Measurements from ENCODE around the gene ANP32A.
"Not testable (repeated sequence)": the region's sequence is repeated elsewhere in the genome, so short reads cannot be mapped to it uniquely, and the experiment has no call there.

ANP32A gene

GRCh38 chr15:68781766-68782588 lies 38.7 kb downstream of the ANP32A start:
- no peak for DNase-seq

- DNase-seq, result no peak
Observed at GRCh38 chr15:68781217-68781616, 39.5 kb downstream of the ANP32A start.

- no peak for DNase-seq
Observed at GRCh38 chr15:68778876-68779275, 41.8 kb downstream of the ANP32A start.

DNA sequence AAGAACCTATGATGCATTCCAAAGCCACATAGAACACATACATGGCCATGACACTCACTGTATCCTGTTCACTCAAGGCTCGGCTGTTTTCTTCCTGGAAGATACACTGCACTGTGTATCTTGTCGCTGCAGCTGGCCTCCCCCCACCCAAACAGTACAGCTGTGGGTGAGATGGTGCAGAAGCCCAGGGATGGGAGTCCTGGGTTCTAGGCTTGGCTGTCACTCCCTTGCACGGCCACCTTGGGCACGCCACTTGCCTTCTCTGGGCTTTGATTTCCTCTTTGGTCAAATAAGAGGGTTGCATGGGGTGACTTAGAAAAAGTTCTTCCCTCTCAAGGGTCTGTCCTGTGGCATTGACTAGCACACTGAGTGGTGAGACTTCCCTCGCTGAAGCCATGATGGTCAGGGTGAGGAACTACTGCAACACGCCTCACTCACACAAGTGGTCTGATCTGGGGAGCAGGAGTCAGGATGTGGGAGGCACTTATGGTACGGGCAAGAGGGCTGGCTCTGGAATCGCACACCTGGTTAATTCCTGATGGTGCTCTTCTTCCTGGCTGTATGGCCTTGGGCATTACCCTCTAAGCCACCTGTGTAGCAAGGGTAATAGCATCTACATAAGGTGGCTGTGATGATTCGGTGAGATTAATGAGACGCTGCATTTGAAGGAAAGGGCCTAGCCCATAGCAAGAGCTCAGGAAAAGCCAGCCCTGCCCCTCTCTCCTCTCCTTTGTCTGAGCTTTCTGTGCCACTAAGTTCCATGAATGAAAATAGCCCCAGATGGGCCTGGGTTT lies 44.0 kb downstream of the ANP32A start:
- DNase-seq, result no peak

GRCh38 chr15:68775671-68776476 lies 44.8 kb downstream of the ANP32A start:
- no peak for DNase-seq

- DNase-seq, result no peak
Observed at GRCh38 chr15:68775236-68775577, 45.5 kb downstream of the ANP32A start.

DNA sequence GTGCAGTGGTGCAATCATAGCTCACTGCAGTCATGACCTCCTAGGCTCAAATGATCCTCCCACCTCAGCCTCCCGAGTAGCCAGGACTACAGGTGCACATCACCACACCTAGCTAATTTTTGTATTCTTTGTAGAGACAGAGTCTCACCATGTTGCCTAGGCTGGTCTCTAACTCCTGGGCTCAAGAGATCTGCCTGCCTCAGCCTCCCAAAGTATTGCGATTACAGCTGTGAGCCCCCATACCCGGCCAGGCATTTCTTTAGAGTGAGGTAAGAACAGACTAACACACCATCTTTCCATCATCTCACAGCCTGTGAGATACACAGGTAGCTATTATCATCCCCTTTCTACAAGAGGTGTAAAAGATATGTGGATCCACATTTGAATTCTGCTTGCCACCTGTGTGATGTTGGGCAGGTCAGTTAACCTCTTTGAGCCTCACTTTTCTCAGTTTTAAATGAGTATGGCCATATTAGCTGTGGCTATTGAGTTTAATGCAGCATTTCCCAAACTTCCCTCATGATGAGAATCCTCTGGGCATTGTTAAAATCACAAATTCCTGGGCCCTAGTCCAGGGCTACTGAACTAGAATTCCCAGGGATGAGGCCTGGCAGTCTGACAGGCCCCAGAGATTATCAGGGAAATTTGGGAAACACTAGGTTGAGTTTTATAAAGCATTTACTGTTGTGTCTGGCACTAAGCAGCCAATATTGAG lies 46.0 kb downstream of the ANP32A start:
- DNase-seq, result no peak

- no peak for DNase-seq
Observed at GRCh38 chr15:68774120-68774519, 46.6 kb downstream of the ANP32A start.

GRCh38 chr15:68773036-68773435 lies 47.7 kb downstream of the ANP32A start:
- no peak for DNase-seq

DNA sequence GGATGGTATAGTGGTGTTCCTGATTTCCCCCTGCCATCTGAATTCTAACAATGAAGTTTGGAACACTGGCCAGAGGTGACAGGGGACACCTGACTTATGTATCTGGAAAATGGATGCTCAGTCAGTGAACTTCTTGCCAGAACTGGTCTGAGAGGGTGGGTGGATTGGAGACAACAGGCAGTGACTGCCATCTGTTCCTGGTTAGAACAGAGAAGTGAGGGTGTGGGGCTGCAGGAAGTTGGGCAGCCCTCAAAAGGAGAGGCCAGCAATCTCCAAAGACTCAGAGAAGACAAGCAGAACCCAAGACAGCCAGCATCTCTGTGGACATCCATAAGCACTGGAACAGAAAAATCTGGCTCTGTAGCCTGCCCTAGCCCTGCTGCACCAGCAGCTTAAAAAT lies 50.5 kb downstream of the ANP32A start:
- no peak for DNase-seq

DNA sequence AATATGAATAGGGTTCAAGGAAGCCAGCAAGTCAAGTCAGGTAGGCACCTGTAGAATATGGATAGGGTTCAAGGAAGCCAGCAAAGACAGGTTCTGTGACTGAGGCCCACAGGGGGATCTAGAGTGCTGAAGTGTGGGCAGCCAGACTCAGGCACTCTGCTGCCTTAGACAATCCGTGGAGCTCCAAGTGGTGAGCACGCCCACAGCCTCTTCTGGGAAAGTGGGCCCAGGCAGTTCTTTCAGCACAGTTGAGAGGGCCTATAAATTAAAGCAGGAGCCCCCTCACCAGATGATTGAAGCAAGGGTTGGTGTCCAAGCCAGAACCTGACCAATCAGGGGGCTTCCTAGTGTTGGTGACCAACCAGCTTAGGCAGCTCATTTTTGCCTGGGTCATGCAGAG lies 51.0 kb downstream of the ANP32A start:
- no peak for DNase-seq

DNA sequence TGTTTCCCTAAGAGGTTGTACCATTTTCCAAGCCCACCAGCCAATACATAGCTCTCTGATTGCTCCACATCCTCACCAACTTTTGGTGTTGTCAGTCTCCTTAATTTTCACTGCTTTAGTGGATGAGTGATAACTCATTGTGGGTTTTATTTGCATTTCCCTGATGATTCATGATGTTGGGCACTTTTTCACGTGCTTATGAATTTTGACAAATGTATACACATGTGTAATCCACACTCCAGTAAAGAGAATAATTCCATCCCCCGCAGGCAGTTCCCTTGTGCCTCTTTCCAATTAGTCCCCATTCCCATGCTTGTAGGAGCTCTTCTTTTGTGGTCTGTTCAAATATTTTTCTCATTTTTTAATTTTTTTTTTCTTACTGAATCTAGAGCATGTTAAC lies 52.4 kb downstream of the ANP32A start:
- DNase-seq, result no peak

- DNase-seq, result no peak
Observed at GRCh38 chr15:68767833-68768232, 52.9 kb downstream of the ANP32A start.

DNA sequence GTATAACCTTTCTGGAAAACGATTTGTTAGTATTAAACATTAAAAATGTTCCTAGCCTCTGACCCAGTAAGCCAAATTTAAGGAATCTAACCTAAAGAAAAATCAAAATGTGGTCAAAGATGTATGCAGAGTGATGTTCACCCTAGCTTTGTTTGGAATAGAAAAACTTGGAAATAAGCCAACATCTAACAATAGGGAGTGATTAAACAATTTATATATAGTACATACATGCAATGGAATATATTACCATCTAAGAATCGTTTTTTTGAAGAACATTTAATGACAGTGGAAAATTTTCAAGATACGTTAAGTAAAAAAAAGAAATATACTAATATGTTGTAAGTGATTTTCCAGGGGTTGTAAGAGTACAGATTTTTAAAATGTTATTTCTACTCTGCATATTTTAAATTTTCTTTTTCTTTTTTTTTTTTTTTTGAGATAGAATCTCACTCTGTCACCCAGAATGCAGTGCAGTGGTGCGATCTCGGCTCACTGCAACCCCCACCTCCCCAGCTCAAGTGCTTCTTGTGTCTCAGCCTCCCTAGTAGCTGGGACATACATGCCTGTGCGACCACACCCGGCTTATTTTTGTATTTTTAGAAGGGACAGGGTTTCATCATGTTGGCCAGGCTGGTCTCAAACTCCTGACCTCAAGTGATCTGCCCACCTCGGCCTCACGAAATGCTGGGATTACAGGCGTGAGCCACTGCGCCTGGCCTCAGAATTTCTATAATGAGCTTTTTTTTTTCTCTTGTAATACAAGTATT lies 54.9 kb downstream of the ANP32A start:
- peak; percentile 29 for DNase-seq

DNA sequence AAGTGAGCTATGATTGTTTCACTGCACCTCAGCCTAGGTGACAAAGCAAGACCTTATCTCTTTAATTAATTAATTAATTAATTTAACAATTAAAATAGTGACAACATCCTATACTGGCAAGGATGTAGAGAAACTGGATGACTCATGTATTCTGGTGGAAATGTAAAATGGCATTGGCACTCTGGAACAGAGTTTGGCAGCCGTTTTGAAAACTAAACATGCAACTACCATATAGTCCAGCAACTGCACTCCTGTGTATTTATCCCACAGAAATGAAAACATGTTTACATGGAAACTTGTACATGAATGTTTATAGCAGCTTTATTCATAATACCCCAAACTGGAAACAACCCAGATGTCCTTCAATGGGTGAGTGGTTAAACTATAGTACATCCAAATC lies 56.6 kb downstream of the ANP32A start:
- no peak for DNase-seq

- DNase-seq, result no peak
Observed at GRCh38 chr15:68763063-68763462, 57.6 kb downstream of the ANP32A start.

GRCh38 chr15:68759982-68760579 lies 60.6 kb downstream of the ANP32A start:
- not testable (repeated sequence) for DNase-seq

- no peak for DNase-seq
Observed at GRCh38 chr15:68755731-68756130, 65.0 kb downstream of the ANP32A start.

DNA sequence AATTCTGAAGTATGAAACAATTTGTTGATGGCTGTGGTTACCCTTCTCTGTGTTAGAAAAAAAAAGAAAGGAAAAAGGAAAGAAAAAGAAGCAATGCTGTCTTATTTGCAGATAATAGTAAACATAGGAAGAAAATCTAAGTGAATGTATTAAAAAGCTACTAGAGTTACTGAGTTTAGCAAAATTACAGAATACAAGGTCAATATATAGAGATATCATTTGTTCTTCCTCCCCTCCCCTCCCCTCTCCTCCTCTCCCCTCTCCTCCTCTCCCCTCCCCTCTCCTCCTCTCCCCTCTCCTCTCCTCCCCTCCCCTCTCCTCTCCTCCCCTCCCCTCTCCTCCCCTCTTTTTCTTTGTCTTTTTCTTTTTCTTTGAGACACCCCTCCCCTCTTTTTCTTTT lies 69.1 kb downstream of the ANP32A start:
- no peak for DNase-seq

DNA sequence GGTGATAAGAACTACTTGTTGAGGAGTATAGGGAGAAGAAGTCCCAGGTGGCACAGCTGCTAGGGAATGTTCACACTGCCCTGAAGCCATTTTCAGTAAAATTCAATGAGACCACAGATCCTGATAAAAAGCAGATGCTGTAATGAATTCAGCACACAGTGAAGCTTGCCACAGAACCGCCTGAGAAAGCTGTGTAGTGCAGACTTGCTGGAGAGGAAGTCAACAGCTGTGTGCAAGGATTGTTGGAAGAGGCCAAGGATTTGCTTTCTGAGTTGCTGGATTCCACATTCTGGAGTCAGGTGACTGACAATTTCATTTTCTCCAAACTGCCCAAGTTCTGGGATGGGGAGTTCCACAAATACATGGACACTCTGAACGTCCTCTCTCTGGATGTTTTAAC lies 70.9 kb downstream of the ANP32A start:
- DNase-seq, result no peak

DNA sequence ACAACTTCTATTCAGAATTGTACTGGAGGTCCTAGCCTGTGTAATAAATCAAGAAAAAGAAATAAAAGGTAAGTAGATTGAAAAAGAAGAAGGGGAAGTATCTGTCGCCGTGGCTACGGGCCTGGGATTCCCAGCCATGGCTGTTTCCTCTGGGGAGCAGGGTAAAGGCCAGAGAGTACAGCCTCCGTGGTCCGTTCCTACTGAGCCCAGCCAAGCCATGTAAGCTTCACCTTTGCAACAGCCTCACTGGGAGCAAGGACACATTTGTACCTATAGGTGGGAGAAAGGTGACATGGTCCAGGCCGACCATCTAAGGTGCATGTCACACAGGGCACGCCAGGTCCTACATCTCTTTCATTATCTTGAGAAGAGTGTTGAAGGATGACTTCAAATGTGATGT lies 71.3 kb downstream of the ANP32A start:
- DNase-seq, result no peak

DNA sequence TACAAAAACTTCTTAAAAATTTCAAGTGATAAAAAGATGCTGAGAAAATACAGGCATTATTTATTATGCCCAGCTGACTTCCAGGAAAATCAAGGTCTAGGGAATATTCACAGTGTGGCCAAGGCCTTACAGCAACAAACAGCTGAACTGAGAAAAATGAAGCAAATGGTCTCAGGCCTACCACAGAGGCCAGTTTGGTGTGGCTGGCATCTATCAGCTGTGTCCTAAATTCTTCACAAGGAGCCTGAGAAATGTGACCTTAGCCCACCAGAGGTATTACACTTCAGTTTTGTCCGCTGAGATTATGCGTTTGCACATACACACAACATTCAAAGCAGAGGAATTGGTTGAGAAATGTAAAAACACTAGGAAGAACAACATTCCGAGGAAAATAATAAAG lies 77.4 kb downstream of the ANP32A start:
- DNase-seq, result no peak

All from NCI-H1105 (cell line).